HG03571 (cell line): ENCODE results near the gene HSPB2.

Experiments used
- ATAC-seq: cut with Tn5 transposase; IDR thresholded peaks from one replicate; pipeline ENCODE4 v1.9.1; 2021; ENCODE audit not compliant: unreplicated experiment

The HSPB2 gene

GRCh38 chr11:111936040-111936540 is 23.6 kb downstream of the HSPB2 start:
- no peak for ATAC-seq

GRCh38 chr11:111937461-111937769 is 24.9 kb downstream of the HSPB2 start:
- ATAC-seq, result no peak

GRCh38 chr11:111937844-111938243 is 25.3 kb downstream of the HSPB2 start:
- no peak for ATAC-seq

- peak; percentile 79 for ATAC-seq
Measured at GRCh38 chr11:111938687-111939160, 26.2 kb downstream of the HSPB2 start.

- no peak for ATAC-seq
Measured at GRCh38 chr11:111939836-111940604, 27.5 kb downstream of the HSPB2 start.

GRCh38 chr11:111941963-111942362 is 29.4 kb downstream of the HSPB2 start:
- ATAC-seq, result no peak

- no peak for ATAC-seq
Measured at GRCh38 chr11:111942829-111943228, 30.3 kb downstream of the HSPB2 start.

- no peak for ATAC-seq
Measured at GRCh38 chr11:111944139-111944538, 31.6 kb downstream of the HSPB2 start.

- ATAC-seq, result no peak
Measured at GRCh38 chr11:111944651-111945051, 32.1 kb downstream of the HSPB2 start.

GRCh38 chr11:111945198-111945597 is 32.7 kb downstream of the HSPB2 start:
- no peak for ATAC-seq

GRCh38 chr11:111946499-111946898 is 34.0 kb downstream of the HSPB2 start:
- ATAC-seq, result no peak

- no peak for ATAC-seq
Measured at GRCh38 chr11:111947143-111947542, 34.6 kb downstream of the HSPB2 start.

- no peak for ATAC-seq
Measured at GRCh38 chr11:111949519-111950426, 37.2 kb downstream of the HSPB2 start.

GRCh38 chr11:111951565-111951964 is 39.0 kb downstream of the HSPB2 start:
- no peak for ATAC-seq

- no peak for ATAC-seq
Measured at GRCh38 chr11:111954154-111954553, 41.6 kb downstream of the HSPB2 start.

GRCh38 chr11:111957663-111958444 is 45.3 kb downstream of the HSPB2 start:
- no peak for ATAC-seq

GRCh38 chr11:111960916-111961315 is 48.4 kb downstream of the HSPB2 start:
- no peak for ATAC-seq

GRCh38 chr11:111961389-111962300 is 49.1 kb downstream of the HSPB2 start:
- no peak for ATAC-seq
